Suprapubic skin (tissue), 4 donors: ENCODE data around the gene GET4.

ENCODE experiments used
- EP300 ChIP-seq: sonication (generic); formaldehyde crosslinking; IDR thresholded peaks from one replicate; pipeline ENCODE4 v1.6.1; 2017; ENCODE audit warnings: antibody characterized with exemption
- POLR2A ChIP-seq, 2 donors: fragments of 450-650 bp; IDR thresholded peaks; one replicate each; pipeline ENCODE4 v1.6.1; 2017; ENCODE audit warnings: antibody characterized with exemption in 2 of 2, mild to moderate bottlenecking in 2 of 2, moderate library complexity in 2 of 2
- POLR2AphosphoS5 ChIP-seq, 3 donors: sonication (generic); formaldehyde crosslinking; IDR thresholded peaks; one replicate each; pipeline ENCODE4 v1.6.1; 2017; ENCODE audit warnings: antibody characterized with exemption in 3 of 3
- TF ChIP-seq, protein P1 (sequence below), 2 donors: fragments of 200-600 bp in 1 of 2; fragments of 450-650 bp in 1 of 2; sonication (generic) in 1 of 2; IDR thresholded peaks; one replicate each; pipeline ENCODE4 v1.5.1; 2016 to 2019; ENCODE audit warnings: antibody characterized with exemption in 2 of 2, mild to moderate bottlenecking in 1 of 2, moderate library complexity in 1 of 2

GRCh38 chr7:926061-927030, 50.0 kb downstream of the GET4 start:
- TF ChIP-seq, protein P1, sequence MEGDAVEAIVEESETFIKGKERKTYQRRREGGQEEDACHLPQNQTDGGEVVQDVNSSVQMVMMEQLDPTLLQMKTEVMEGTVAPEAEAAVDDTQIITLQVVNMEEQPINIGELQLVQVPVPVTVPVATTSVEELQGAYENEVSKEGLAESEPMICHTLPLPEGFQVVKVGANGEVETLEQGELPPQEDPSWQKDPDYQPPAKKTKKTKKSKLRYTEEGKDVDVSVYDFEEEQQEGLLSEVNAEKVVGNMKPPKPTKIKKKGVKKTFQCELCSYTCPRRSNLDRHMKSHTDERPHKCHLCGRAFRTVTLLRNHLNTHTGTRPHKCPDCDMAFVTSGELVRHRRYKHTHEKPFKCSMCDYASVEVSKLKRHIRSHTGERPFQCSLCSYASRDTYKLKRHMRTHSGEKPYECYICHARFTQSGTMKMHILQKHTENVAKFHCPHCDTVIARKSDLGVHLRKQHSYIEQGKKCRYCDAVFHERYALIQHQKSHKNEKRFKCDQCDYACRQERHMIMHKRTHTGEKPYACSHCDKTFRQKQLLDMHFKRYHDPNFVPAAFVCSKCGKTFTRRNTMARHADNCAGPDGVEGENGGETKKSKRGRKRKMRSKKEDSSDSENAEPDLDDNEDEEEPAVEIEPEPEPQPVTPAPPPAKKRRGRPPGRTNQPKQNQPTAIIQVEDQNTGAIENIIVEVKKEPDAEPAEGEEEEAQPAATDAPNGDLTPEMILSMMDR (IDR thresholded peaks at IDR 0.05): no peak
- TF ChIP-seq POLR2A (IDR thresholded peaks at IDR 0.05): no peak
- TF ChIP-seq POLR2AphosphoS5 (IDR thresholded peaks at IDR 0.05): no peak
- TF ChIP-seq EP300: no peak
